Raji (cell line): ENCODE results near the gene CACNA1G.

Experiments
- POLR2A ChIP-seq: IDR thresholded peaks from 2 replicates; pipeline ENCODE4 v1.6.1; 2011; ENCODE audit warnings: low read depth, low read length, control low read depth; ENCODE audit not compliant: insufficient read depth

The CACNA1G gene

DNA sequence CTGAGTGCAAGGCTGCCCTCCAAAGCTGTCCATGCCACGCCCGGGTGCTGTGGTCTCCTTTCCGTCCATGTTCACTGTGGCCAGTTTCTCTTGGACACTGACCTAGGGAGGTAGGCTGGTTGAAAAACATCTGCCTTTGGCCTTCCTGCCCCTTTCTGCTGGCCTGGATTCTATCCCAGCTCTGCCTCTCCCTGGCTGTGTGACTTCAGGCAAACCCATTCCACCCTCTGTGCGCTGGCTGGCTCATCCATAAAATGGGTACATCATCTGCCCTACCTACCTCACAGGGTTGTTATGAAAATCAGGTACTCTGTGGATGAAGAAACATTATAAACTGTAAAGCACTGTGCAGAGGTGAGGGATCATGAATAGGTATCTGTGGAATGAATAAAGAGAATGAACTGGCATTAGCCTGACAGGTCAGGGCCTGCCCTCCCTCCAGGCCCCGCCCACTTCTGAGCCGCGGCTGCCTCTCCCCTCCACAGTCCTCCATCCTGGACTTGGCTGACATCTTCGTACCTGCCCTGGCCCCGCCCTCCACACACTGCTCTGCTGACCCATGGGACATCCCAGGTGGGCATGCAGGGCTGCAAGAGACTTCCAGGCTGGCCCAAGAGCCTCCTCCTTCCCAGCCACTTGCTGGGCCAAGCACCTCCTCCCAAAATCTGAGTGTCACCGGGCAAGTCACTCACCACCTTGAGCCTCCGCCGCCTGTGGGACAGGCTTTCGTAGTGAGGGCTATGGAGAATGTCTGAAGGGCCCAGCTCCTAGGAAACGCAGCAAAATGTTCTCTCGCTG is 20.6 kb upstream of the CACNA1G start:
- TF ChIP-seq POLR2A, result no peak

DNA sequence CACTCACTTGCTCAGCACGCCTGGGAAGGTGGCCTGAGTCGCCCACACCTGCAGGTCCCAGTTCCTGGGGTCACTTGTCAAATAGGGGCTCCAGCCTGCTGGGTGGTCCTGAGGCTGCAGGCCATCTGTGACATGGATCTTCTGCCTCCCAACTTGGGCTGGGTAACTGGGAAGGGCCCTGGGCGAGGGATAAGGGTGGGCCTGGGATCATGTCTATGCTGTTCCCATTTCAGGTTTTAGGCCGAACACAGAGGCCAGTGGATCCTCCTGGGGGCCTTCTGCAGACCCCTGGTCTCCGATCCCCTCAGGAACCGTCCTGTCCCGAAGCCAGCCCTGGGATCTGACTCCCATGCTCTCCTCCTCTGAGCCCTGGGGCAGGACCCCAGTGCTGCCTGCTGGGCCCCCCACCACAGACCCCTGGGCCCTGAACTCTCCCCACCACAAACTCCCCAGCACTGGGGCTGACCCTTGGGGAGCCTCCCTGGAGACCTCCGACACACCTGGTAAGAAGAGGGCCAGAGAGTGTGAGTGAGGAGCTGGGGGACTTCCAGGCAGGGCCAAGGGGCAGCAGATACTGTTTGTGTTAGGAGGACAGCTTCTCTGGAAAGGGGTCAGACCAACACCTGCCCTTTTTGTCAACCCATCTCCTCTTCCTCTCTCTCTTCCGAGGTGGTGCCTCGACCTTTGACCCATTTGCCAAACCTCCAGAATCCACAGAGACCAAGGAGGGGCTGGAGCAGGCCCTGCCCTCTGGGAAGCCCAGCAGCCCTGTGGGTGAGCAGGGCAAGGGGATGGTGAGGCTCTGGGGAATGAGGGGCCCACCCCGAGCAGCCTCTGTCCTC is 19.7 kb upstream of the CACNA1G start:
- no peak for TF ChIP-seq POLR2A

DNA sequence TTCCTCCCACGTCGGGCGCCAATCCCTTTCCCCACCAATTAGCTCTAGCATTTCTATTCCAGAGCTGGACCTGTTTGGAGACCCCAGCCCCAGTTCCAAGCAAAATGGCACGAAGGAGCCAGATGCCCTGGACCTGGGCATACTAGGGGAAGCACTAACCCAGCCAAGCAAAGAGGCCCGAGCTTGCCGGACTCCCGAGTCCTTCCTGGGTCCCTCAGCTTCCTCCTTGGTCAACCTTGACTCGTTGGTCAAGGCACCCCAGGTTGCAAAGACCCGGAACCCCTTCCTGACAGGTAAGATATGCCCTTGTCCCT is 19.2 kb upstream of the CACNA1G start:
- TF ChIP-seq POLR2A, result no peak

DNA sequence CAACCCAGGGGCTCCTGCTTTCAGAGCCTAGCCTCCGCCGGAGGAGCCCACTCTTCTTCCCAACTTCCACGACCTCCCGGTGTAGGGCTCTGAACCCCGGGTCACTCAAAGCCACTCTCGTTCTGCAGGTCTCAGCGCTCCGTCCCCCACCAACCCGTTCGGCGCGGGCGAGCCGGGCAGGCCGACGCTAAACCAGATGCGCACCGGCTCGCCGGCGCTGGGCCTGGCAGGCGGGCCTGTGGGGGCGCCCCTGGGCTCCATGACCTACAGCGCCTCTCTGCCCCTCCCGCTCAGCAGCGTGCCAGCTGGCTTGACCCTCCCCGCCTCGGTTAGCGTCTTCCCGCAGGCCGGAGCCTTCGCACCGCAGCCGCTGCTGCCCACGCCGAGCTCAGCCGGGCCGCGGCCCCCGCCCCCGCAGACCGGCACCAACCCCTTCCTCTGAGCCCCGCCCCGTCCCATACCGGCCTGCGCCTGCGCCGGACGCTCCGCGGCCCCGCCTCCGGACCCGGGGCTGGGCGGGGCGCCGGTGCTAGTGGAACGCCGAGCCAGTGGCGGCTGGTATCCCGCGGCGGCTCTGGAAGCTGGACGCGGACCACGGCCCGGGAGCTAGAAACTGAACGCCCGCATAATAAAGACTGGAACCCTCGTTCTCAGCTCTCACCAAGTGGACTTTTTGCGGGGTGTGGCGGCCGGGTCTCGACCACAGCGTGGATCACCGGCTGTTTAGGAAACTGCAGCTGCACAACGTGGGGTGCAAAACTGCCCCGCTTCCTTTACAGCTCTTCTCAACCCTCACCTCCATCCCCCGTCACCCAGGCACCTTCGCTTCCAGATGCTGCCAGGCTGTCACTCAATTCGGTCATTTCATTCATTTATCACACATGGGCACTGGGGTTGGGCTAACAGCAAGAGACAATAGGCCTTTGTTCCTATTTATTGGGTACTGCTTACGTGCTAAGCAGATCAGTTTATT is 18.5 kb upstream of the CACNA1G start:
- TF ChIP-seq POLR2A, result peak; percentile 62

DNA sequence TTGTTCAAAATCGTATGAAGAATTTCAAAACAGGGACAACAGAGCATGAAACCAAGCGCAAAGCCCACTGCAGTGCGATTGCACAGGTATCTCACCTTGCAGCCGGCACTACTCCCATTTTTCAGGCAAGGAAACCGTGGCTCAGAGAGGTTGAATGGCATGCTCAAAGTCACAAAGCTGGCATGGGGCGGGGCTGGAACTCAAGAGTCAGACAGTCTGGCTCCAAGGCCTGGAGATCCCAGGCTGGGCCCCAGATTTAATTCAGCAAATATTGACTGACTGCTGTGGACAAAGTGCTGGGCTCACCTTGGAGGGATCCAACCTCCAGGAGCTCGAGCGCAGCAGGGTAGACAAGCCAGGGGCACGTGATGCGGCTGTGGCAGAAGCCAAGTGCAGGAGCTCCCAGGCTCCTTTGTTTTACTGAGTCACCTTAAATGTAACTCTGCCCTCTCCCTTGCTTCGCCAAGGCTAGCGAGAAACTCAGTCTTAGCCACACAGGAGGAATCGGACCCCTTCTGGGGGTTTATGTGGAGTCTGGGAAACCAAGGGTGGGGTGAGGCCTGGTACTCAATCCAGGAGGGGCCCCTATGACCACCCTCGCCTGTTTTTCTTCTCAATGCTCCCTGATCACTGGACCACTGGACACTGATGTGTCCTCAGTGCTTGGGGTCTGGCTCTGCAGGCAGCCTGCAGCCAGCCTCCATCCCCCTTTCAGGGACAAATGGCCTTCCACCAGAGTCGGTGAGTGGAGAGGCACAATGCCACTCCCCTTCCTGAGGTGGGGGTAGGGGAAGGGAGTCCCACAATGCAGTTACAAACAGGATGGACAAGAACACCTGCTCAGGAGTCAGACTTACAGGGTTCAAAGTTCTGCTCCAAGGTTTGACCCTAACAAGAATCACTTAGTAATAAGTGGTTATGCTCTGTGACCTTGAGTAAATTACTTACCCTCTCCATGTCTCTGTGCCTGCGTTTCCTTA is 17.4 kb upstream of the CACNA1G start:
- TF ChIP-seq POLR2A, result no peak

DNA sequence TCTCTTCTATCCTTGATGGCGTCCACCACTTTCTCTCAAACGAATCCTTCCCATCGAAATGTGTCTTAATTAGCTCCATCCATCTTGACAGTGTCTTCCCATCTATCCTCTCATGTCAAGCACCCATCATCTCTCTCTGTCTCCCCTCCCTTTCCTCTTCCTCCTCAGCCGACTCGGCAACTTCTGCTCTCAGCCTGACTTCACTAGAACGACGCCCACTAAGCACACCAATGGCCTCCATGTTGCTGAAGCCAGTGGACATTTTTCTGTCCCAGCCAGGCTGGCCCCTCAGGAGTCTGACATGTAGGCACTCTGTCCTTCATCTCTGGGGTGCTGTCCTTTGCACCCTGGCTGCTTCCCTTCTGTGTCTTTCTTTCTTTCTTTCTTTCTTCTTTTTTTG is 16.0 kb upstream of the CACNA1G start:
- no peak for TF ChIP-seq POLR2A

DNA sequence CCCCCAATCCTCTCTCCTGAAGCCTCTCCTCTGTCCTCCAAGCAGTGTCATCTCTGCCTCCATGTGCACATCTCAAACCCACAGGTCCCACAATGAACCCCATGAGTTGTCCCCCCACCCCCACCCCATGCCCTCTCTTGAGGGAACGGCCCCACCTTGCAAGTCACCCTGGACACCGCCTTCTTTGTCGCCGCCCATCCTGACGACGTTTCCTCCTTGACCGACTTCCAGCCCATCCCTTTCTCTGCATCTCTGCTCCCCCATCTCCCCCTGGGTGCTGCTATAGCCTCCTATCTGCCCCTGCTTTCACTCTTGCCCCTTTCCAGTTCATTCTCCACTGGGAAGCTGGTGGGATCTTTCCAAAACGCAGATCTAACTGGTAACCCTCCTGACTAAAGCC is 15.2 kb upstream of the CACNA1G start:
- no peak for TF ChIP-seq POLR2A

DNA sequence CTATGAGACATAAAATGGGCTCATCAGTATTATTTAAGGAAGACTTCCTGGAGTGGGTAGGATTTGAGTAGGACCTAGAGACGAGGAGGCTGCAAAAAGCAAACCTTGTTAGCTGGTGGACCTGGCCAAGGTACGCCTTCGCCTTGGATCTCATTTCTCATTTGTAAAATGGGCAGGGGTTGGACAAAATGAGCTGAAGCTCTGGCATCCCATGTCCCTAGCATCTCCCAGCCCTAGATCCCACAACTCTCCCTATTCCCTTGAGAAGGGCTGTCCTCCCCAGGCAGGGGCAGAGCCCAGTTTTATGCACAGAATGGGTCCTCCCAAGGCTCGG is 13.8 kb upstream of the CACNA1G start:
- TF ChIP-seq POLR2A, result no peak

DNA sequence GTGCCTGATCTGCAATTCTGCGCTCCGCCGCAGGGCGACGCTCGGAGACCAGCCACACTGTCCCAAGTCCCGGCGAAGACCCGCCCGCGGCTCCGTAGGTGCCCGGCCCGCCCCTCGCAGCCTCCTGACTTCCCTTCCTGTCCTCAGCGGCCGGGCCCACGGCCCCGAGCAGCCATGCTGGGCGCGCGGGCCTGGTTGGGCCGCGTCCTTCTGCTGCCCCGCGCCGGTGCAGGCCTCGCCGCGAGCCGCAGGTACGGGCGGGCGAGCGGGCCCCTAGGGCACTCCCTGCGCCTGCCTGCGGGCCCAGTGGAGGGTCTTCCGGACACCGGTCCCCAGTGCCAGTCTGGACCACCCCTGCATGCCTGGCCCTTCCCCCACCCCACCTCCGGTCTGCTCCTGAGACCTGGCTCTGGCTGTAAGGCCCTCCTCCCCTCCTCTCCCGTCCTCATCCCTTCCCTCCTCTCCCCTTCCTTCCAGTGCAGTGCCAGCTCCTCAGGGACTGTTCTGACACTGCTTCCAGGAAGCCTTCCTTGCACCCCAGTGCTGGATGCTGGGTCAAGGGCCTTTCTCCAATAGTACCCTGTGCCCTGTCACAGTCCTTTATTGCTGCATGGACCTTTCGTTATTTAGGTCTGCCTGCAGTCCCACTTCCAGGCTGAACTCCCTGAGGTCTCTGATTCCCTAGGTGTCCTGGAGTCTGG is 13.3 kb upstream of the CACNA1G start, which contains the start of gene SPATA20:
SPATA20 (plus strand) TSS at position 140 of the 701 bp plus-strand sequence; CDS start at position 175, 35 bp downstream.
- no peak for TF ChIP-seq POLR2A

DNA sequence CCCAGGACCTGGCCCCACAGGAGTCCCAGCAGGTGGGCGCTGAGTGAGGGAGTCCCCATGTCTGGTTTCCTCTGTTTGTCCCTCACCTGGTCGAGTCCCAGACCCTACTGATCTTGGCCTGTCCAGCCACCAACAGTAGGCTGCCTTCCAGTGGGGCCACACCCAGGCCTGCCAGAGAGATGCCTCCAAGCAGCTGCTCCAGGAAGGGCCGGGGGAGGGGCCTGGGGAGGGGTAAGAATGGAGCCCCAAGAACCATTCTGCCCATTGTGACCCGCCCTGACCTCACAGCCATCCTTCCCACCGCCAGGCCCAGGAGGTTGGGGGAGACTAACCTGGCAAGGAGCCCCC is 12.8 kb upstream of the CACNA1G start:
- no peak for TF ChIP-seq POLR2A

DNA sequence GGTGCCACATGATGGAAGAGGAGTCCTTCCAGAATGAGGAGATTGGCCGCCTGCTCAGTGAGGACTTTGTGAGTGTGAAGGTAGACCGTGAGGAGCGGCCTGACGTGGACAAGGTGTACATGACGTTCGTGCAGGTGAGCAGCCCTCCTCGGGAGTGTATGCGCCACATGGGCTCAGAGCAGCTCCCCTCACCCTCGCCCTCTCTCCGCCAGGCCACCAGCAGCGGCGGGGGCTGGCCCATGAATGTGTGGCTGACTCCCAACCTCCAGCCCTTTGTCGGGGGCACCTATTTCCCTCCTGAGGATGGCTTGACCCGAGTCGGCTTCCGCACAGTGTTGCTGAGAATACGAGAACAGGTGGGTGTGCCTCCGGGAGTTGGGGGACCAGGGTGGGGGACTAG is 11.7 kb upstream of the CACNA1G start:
- no peak for TF ChIP-seq POLR2A

DNA sequence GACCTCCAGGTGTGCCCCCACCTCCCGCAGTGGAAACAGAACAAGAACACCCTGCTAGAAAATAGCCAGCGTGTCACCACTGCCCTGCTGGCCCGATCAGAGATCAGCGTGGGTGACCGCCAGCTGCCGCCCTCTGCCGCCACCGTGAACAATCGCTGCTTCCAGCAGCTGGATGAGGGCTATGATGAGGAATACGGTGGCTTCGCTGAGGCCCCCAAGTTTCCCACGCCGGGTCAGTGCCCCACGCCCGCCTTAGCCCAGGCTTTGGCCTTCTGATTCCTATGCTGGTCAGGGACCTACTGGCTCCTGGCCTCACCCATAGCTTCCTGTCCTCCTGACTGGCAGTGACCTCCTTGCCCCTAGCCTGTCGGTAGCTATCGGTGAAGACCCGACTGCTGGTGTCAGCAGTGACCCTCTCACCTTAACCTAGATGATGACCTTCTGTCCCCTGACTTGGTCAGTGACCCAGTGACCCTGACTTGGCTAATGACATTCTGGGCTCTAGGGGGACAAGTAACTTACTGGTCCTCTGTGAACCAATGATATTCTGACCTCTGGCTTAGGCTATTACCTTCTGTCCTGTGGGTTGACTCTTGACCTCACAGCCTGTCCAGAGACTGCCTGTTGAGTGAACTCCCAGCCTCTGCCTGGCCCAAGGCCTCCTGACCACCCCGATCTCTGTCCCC is 11.1 kb upstream of the CACNA1G start:
- no peak for TF ChIP-seq POLR2A

DNA sequence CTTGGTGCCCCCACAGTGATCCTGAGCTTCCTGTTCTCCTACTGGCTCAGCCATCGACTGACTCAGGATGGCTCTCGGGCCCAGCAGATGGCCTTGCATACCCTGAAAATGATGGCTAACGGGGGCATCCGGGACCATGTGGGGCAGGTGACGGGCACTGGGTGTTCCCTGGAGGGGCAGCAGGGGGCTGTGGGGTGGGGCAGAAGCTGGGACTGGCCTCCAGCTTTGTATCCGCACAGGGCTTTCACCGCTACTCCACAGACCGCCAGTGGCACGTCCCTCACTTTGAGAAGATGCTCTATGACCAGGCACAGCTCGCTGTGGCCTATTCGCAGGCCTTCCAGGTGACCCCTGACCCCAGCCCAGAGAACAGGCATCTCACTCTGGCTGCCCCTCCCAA is 10.5 kb upstream of the CACNA1G start:
- TF ChIP-seq POLR2A, result no peak
